Globus pallidus (tissue), 1 donor: ENCODE results near the gene CBFA2T3.
"Not testable (repeated sequence)": the region's sequence is repeated elsewhere in the genome, so short reads cannot be mapped to it uniquely, and the experiment has no call there.

ENCODE experiments used
- DNase-seq: peaks from one replicate; pipeline ENCODE4 v3.0.0-alpha.2; 2015; ENCODE audit warnings: low spot score

CBFA2T3 gene

DNA sequence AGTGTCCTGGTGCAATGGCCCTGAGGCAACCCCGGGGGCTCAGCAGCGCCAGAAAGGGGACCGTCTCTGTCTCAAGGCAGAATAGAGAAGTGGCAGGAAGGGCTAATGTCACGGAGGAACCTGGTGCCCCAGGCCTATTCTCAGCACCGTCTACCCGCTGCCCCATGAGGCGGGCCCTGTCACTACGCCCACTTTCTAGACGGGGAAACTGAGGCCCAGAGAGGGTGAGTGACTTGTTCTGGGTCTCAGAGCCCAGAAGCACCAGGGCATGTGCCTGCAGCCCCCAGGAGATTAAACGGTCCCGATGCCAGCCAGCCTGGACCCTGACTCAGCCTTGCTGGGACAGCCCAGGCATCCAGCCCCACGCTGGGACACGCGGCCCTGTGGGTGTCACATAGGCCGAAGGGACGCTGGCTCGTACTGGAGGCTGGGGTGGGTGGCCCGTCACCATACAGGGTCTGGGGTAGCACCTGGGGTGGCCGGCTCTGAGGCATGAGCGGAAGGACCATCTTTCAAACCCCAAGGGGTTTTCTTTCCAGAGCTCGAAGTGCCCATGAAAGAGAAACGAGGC, 70.4 kb downstream of the CBFA2T3 start:
- no peak for DNase-seq

DNA sequence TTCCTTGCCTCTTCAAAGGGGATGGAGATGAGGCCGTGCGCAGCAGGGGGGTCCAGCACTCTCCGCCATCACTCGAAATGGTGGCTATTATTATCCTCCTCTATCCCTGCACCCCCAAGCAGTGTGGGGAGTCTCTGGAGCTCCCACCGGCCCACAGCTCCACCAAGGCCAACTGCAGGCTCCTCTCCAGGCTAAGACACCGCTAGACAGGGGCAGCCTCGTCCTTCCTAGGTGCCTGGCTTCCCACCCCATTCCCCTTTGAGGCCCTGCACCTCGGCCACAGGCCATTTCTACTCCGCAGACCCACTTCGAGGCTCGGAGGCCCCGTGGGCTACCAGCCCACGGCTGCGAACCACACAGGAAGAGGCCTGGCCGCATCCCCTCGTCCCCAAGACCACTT, 71.0 kb downstream of the CBFA2T3 start:
- DNase-seq: no peak

DNA sequence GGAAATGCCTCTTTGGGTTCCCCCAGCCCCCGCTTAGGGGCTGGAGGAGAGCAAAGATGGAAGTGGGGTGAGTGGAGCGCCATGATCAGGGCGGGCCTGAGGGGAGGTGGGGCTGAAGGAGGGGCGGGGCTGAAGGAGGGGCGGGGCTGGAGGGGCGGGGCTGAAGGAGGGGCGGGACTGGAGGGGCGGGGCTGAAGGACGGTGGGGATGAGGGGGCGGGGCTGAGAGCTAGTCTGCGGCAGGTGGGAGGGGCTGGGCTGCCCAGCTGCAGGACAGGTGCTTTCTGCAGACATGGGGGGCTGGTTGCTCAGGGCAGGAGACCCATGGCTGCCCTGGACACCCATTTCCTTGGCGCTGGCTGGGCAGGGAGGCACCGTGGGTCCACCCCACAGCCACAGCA, 71.4 kb downstream of the CBFA2T3 start:
- no peak for DNase-seq

DNA sequence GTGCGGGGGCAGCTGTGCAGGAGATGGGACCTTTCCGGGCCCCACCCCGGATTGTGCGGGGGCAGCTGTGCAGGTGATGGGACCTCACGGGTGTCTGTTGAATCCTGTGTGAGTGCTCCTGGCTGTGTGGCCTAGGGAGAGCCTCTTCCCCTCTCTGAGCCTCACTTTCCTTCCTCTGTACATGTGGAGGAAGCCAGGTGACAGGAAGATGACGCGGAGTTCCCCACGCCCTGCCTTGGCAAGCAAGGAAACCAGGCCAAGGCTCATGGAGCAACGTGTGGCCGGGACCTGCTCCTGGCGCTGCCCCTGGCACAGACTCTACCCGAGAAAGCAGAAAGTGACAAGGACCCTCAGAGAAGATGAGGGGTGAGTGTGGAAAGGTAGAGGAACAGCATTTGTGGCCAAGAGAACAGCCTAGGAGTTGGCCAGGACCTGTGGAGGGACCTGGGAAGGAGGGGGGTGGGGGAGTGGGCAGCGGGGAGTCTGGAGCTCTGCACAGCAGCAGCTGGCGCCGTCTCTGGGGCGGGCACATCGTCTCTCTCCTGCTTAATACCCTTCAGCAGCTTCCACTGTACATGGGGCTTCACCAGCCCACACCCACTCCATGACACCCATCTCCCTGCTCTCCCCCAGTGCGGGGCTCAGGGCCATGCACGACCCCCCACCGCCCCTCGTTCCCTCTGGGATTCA, 72.2 kb downstream of the CBFA2T3 start:
- no peak for DNase-seq

DNA sequence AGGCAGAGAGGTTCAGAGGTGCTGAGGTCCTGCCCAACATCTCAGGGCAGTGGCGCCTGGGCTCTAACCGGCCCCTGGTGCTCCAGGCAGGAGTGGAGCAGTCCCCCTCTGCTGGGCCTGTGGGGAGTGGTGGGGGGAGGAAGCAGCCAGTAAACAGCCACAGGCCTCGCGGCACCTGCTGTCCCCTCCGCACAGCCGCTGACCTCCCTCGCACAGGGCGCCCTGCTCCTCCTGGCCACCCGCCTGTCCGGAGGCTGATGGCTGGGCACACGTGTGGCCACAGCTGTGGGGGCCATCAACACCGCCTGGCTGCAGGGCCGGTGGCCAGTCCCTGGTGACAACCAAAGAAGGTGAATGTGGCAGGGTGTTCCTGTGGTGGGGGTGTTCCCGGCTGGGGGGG, 73.7 kb downstream of the CBFA2T3 start:
- DNase-seq: no peak

DNA sequence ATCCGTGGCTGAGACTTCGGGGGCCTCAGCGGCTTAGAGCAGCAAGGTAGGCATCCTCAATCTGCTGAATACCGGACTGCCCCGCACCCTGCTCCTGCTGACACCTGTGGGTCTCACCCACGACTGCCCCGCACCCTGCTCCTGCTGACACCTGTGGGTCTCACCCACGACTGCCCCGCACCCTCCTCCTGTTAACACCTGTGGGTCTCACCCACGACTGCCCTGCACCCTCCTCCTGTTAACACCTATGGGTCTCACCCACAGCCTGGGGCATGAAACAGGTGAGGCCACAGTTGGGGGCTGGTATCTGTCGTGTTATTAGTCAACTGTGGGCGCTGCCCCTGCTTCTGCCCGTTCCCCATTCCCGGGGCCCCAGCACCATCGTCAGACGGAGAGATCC, 74.3 kb downstream of the CBFA2T3 start:
- no peak for DNase-seq

DNA sequence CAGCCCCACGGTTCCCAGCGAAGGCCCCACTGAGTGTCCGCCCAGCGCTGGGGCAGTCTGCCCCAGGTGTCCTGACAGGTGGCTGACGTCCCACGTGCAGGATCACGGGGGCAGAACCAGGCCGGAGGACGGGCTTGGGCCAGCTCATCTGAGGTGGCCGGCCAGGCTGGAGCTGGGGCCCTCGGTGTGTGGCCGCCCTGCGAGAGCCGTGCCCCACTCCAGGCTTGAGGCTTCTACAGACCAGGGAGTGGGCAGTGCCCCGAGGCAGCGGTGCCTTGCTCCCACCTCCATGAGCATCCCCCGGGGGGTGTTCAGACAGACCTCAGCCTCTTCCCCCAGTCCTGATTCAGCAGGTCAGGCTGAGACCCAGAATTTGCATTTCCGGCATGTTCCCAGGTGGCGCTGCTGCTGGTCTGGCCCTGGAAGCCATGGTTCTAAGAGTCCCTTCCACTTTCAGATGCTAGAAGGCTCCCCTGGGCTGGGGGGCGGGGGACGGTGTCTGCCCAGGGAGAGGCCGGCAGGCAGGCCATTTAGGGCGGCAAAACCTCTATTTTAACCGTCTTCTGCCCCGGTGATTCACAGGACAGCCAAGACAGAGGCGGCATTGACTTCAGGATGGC, 75.2 kb downstream of the CBFA2T3 start:
- no peak for DNase-seq

DNA sequence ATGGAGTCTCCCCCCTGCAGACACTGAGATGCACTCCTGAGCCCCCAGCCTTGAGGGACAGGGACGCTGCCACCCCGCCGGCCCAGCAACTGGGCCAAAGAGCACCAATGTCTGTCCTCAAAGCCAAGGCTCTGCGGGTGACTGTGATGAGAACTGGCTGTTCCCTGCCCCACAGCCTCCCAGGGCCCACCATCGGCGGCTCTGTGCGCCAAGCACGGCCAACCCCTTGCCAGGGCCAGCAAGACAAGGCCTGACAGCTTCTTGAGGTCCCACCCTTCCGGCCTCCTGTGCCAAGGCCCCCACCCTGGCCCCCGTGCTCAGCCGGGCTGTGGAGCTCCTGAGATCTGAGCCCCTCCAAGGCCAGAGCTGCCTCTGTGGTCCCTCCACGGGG, 76.3 kb downstream of the CBFA2T3 start:
- DNase-seq: no peak

DNA sequence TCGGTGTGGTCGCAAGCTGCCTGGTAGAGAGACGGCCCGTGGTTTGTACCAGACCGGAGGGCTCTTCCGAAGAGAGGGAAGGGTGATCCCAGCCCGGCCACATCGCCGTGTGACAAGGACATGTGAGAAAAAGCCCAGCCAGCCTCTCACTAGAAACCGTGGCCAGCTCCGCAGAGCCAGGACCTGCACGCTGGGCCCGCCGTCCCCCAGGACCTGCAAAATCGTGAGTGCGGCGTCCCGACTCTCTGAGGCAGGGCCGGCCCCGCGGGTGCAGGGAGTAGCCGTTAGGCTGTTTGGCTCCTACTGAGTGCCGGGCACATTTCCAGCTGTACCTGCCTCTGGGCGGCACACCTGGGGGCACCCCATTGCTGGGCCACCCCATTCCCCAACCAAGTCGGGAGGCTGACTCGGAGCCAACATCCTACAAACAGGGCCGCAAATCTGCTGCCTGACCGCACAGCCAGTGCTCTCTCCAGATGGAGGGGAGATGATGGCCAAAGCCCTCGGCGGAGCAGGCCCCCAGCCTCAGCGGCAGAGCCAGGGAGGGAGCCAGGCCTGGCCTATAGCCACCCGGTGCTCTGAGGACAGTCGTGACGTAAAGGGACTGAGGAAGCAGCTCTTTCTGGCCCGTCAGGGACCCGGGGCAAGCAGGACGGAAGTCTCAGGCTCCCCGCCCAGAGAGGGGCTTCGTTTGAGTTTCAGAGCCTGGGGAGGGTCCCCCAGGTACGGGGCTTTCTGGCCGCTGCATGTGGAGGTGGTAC, 76.9 kb downstream of the CBFA2T3 start:
- DNase-seq: no peak

DNA sequence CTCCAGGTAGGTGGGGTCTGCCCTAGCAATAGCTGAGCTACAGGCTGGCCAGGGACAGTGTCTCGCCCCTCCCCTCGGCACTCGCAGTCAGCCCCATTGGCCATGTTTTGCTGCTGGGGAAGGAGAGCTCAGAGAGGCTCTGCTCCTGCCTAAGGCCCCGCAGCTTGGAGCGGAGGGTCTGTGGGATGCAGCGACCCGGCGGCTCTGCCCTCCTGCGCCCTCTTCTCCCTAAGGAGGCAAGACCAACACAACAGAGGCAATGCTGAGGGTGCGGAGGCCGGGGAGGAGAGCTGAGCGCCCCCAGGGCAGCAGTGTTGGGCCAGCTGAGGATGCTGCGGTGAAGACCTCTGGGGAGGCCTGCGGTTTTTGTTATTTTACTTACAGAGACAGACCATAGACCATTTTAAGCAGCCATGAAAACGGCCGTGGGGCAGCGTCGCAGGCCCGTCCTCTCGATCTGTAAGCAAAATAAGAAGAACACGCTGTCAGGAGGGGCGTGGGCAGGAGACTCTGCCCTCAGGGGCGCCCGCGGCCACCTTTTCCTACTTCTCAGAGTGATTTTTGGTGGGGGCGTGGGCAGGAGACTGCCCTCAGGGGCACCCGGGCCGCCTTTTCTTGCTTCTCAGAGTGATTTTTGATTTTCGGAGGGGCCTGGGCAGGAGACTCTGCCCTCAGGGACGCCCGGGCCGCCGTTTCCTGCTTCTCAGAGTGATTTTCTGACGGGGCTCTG, 79.1 kb downstream of the CBFA2T3 start:
- no peak for DNase-seq

DNA sequence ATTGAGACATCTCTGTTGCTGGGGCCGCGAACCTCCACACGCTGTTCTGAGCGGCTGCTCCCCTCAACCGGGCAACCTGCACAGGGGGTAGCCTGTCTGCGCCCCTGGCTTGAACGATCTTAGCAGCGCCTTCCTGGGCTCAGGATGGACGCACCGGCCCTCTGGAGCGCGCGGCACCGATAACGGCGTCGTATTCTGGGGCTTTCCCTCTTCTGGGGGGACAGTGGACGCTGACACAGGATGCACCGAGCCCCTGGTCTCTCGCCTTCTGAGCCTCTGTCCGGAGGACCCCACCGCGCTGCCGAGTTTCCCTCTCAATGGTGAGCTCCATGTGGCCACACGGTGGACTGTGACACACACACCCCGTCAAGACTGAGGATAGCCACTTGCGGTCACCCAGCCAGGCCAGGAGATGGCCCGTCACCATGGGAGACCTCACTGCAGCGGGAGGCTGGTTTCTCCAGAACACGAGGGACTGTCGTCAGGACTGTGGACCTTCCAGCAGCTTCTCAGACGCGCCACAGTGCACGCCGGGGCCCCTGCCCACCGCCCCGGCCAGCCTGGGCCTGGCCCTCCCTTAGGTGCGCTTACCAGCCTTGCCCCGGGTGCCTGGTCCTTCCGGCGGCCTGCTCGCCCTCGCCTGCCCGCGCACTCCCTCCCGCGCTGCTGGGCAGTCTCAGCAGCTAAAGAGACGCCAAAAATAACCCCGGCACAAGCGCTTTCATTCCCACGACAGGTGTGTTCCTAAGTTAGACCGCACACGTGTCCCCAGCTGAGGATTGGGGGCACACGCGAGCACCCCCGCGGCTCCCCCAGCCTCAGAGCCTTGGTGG, 80.6 kb downstream of the CBFA2T3 start:
- no peak for DNase-seq

DNA sequence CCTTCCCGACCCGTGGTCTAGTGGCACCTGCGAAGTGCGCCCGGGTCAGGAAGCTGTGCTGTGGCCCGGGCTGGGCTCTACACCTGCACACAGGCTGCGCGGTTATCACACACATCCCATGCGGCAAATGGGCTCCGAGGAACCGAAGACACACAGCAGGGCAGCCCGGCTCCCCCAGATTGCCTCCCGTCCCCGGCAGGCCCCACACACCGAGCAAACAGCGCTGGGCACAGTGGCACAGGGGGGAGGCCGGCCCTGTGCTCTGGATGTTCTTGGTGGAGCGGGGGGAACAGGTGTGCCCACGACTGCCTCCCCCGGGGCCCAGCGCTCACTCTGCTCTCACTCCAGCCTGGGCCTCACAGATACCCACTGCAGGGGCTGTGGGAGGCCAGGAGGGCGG, 81.7 kb downstream of the CBFA2T3 start:
- DNase-seq: no peak

DNA sequence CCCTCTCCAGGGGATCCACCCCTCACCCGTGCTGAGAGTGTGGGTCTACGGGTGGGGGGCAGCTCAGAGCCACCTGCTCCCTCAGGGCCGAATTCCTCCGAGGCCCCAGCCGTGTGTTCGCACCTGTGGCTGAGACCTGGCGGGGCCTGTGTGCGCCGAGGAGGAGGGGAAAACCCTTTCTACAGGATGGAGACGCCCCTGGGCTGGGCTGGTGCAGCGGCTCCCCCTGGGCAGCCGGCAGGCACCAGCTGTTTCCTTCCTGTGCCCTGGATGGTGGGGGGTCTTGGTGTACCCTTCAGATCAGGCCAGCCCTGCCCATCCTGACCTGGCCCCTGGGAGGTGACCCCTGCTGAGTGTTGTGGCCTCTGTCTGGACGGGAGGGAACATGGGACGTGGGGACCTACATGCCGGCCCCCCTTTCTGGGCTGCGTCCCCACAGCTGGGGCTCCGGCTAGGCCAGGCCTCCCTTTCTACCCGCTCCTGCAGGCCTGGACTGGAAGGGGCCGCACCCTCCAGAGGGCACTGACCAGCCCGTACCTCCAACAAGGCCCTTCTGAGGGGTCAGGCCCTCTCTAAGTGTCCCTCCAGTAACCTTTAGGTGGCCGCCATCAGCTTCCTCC, 82.2 kb downstream of the CBFA2T3 start:
- no peak for DNase-seq

DNA sequence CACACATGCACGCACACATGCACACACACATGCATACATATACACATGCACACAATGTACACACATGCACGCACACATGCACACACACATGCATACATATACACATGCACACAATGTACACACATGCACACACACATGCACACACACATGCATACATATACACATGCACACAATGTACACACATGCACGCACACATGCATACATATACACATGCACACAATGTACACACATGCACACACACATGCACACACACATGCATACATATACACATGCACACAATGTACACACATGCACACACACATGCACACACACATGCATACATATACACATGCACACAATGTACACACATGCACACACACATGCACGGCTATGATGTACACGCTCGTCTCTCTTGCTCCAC, 82.7 kb downstream of the CBFA2T3 start:
- not testable (repeated sequence) for DNase-seq

DNA sequence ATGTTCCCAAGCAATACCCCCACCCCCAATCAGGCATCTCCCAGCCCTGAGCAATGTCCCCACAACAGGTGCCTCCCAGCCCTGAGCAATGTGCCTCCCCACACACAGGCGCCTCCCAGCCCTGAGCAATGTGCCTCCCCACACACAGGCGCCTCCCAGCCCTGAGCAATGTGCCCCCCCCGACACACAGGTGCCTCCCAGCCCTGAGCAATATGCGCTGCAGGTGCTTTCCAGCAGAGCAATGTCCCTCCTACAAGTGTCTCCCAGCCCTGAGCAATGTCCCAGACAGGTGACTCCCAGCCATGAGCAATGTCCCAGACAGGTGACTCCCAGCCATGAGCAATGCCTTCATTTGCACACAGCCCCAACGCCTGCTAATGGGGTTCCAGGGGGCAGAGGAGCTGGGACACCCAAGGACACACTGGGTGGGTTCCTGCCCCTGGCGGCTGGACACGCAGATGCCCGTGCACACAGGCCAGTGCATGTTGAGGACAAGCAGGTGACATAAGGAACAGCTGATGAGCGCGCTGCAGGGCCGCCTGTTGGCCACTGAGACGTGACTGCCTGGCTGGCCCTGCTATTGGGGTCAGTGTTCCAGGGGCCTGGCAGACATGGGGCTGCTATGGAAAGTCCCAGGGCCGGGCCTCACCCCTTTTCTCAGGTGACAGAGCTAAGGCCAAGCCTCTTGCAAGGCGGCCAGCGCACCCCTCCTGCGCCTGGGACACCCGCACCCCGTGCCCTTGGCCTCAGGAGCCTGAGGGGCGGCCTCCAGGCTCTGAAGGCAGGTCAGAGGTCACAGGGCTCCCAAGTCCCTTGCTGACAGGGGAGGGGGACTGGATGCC, 83.7 kb downstream of the CBFA2T3 start:
- DNase-seq: no peak

DNA sequence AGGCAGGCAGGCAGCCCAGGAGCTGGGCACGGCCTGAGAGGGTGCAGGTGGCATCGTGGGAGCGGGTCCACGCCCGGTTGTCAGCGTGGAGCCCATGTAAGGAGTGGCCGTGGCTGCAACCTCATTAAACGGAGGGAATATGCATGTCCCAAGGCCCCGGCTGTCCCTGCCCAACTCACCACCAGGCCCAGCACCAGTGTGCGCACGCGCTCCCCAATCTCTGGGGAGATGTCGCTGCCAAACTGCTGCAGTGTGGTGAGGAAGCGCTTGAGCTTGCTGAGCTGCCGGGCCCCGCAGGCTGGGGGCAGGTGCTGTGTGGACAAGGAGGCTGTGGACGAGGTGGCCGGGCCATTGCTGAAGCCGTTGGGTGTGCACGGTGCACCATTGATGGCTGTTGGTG, 84.9 kb downstream of the CBFA2T3 start:
- DNase-seq: no peak

DNA sequence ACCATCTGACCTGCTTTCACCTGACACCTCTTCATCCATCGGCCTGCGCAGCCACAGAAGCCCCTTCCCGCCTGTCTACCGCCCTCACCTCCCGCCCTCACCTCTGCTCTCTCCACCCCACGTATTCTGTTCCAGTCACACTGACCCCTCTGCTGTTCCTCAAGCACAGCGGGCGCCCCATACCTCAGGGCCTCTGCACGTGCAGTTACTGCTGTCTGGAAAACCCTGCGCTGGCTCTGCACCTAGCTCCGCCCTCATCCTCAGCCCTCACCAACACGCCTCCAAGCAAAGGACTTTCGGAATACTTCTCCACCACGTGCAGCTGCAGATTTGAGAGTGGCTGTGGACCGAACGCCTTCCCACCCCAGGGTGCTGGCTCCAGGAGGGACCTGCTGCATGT, 85.9 kb downstream of the CBFA2T3 start:
- no peak for DNase-seq

DNA sequence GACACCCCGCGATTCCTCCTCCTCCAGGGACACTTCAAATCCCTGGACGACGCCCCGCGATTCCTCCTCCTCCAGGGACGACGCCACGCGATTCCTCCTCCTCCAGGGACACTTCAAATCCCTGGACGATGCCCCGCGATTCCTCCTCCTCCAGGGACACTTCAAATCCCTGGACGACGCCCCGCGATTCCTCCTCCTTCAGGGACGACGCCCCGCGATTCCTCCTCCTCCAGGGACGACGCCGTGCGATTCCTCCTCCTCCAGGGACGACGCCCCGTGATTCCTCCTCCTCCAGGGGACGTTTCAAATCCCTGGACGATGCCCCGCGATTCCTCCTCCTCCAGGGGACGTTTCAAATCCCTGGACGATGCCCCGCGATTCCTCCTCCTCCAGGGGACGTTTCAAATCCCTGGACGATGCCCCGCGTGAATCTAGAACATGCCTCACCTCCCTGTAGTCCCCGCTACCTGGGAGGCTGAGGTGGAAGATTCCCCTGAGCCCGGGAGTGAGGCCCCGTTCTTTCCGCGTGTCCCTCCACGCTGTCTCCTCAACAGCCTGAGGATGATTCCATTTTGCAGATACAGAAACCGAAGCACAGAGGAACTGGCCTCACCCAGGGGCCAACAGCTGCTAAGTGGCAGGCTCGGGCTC, 87.2 kb downstream of the CBFA2T3 start:
- not testable (repeated sequence) for DNase-seq
